Fibroblast of gingiva (primary cell): ENCODE data around the gene CNRIP1.

Experiments used
- DNase-seq: peaks from one replicate; pipeline ENCODE4 v3.0.0-alpha.2; 2011; ENCODE audit warnings: low read depth

Gene CNRIP1

GRCh38 chr2:68292108-68292710, 27.5 kb downstream of the CNRIP1 start:
- DNase-seq: peak; percentile 12

DNA sequence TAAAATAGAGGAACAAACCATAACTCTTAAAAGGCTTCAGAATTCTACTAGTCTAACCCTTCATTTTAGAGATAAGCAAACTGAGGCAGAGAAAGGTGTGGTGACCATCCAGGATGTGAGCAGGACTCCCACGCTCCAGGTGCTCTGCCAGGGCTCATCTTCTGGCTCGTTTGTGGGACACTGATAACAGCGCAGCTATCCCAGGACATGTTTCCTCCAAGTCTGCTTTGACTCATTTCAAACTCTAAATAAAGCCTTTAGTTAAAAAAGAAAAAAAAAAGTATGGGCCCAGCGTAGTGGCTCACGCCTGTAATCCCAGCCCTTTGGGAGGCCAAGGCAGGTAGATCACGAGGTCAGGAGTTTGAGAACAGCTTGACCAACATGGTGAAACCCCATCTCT, 28.4 kb downstream of the CNRIP1 start:
- DNase-seq: no peak

- no peak for DNase-seq
Observed at GRCh38 chr2:68290901-68291300, 28.8 kb downstream of the CNRIP1 start.

- peak; percentile 75 for DNase-seq
Observed at GRCh38 chr2:68287580-68288441, 31.9 kb downstream of the CNRIP1 start.

DNA sequence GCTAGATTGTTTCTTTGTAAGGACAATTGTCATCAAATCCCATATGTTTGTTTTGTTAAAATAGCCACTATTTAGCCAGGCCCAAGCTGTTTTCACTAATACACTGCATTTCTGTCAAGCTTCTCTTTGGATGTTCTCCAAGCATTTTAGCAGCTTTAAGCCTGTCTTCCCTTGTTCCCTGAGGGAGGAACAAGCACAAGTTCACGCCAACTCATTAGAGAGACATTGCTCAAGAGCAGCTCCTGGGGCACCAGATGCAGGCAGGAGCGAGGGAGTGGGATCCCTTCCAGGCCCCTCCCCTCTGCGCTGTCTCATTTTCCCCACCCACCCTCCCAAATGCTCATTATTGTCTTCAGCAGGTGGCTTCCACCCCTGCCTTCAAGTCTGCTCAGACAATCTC, 34.9 kb downstream of the CNRIP1 start:
- peak; percentile 90 for DNase-seq

- no peak for DNase-seq
Observed at GRCh38 chr2:68283419-68283812, 36.3 kb downstream of the CNRIP1 start.

GRCh38 chr2:68282811-68283418, 36.8 kb downstream of the CNRIP1 start:
- peak; percentile 34 for DNase-seq

GRCh38 chr2:68280796-68281195, 39.0 kb downstream of the CNRIP1 start:
- no peak for DNase-seq

DNA sequence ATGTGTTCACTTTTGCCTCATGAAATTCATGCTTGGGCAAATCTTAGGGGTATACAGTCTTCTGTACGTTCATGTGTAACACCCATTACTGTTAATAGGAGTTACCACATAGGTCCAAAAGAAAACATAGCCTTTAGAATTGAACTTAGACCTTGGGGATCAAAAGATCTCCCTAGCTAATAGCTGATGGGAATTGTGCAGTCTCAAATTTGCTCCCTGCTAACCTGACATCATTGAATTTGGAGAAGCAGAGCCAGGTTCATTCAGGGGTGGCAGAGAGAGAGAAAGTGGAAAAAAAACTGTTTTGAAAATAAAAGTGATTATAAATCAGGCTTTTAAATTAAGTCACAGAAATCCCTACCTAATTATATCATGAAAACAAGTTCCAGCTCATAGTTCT, 39.4 kb downstream of the CNRIP1 start:
- DNase-seq: no peak

DNA sequence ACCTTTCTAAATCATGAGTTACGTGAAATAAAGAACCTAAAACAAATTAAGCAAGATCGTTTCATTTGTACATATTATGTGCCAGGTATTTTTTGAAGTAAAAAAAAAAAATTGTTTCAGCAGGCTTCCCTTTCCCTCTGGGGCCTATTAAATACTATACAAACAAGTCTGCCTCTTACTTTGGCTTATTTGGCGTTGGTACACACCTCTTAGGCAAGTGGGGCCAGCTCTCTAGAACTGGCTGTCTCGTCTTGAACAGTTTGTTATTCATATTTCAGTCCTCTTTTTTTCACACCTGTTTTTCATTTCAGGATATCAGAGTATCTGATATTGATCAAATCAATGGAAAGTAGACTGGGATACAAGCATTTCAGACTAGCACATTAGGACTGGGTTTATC, 40.1 kb downstream of the CNRIP1 start:
- DNase-seq: no peak

DNA sequence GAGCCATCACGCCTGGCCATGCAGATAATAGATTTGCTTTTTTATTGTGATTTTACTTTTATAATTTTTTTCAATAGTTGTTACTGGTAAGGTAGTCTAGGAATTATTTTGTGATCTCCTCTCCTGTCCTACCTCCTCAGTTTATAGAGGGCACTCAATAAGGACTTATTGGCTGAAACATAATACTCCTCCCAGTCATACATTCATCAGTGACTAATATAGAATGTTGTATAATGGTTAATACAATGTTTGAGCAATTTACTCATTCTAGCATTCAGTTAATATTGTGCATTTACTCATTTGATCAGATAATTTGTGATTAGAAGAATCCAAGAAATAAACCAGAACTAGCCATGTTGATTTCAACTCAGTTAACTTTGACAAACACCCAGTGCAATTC, 41.6 kb downstream of the CNRIP1 start:
- no peak for DNase-seq

GRCh38 chr2:68274022-68274421, 45.7 kb downstream of the CNRIP1 start:
- DNase-seq: no peak

- no peak for DNase-seq
Observed at GRCh38 chr2:68272246-68272994, 47.3 kb downstream of the CNRIP1 start.

- no peak for DNase-seq
Observed at GRCh38 chr2:68266655-68267054, 53.1 kb downstream of the CNRIP1 start.

DNA sequence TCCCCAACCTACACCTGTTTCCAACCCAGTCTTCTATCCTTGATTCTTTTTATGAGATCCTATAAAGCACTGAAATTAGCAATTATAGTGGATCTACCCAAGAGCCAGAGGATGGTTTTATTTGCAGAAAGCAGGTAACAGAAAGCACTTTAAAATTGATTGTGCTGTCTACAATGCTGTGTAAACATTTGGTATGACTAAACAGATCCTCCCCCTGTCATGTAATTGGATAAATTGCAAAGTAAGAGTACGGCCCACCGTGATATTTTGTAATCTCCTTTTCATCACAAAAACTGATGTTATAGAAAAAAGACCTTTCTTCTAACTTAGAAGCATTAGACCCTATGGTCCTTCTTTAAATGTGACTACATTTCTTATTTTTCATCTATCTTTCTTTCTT, 56.1 kb downstream of the CNRIP1 start:
- no peak for DNase-seq

DNA sequence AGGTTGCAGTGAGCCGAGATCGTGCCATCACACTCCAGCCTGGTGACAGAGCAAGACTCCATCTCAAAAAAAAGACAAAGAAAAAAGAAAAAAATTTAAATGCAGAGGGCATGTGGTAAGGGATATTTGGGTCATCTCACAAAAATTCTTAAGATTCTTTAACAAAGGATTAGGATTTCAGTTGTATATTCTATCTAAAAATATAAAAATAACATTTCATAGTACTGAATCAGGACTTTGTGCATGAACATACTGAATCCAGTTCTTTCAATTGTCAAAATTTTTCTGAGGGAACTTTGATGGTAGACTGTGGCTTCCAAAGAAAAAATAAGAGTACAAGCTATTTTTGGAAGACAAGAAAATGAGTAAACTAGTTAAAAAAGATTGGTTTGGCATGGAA, 60.9 kb downstream of the CNRIP1 start:
- DNase-seq: no peak

- DNase-seq: peak; percentile 64
Observed at GRCh38 chr2:68256093-68256450, 63.7 kb downstream of the CNRIP1 start.

GRCh38 chr2:68253219-68254068, 66.3 kb downstream of the CNRIP1 start:
- peak; percentile 21 for DNase-seq

DNA sequence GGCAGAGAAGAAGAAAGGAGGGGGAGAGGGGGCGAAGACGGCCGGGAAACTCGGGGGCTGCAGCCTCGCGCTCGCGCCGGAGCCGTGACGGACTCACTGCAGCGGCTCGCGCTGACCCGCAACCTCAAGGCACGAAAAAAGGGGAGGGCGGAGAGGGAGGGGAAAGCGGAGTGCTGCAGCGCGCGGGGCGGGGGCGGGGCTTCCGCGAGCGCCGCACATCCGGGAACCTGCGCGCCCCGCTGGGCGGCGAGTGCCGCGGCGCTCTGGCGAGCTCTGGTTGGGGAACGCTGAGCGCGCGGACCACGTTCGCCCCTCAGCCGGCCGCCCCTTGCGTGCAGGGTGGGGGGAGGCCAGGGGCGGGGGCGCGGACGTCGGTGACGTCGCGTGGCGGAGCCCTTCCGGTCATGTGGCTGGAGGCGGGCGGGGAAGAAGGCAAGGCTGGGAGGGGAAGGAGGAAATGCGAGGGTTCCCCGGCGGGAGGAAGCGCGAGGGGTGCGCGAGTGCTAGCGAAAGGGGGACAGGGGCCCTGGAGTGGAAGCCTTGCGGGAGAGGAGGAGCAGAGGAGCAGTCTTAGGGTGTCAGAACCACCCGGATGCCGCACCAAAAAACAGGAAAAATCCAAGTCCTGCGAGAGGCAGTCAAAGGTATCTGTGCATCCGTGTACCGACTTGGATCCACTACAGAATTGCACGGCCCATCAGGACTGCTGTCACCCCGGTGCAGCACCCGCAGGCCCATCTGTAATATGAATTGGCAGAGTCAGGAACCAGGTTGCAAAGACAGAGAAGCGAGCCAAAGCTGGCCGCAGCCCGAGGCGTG, 67.1 kb downstream of the CNRIP1 start, which contains the start of gene PPP3R1:
Gene PPP3R1, minus strand, starts transcription at position 133 of the 819 bp plus-strand sequence. CDS start 405 bp downstream, outside the sequence.
- DNase-seq: peak; percentile 98

DNA sequence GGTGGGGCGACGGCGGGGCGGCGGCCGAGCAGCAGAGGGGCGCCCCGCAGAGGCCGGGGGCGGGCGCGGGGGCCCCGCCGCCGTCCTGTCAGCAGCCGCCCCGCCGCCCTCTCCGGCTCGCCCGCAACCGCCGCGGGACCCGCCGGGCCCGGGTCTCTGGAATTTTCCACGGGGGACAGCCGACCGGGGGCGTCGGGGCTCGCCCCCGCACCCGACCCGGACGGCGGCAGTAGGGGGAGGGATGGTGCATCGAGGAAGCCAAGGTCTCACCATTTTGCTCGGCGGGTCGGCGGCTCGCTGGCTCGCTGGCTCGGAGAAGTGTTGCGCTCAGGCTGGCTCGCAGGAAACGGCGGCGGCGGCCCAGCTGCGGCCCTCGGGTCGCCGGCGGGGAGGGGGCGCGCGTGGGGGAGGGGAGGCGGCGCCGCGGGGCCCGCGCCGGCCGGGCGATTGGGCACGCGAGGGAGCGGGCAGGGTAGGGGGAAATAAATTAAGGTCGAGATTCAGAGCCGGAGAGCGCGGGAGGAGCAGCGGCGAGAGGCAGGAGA, 67.8 kb downstream of the CNRIP1 start:
- DNase-seq: no peak
